MM.1S (cell line): ENCODE data around the gene JAG1.

ENCODE experiments used
- DNase-seq: peaks from one replicate; pipeline ENCODE4 v3.0.0-alpha.2; 2015
- H2AFZ ChIP-seq: fragments of 300-600 bp; sonication (generic); 2 replicates; pipeline ENCODE4 v1.6.0; 2016; ENCODE audit warnings: antibody characterized with exemption, low read length
- H3F3A ChIP-seq: fragments of 300-600 bp; sonication (generic); 2 replicates; pipeline ENCODE4 v1.6.1; 2016; ENCODE audit warnings: mild to moderate bottlenecking, antibody characterized with exemption, low read length, moderate library complexity, mixed read lengths; ENCODE audit not compliant: insufficient read depth
- H3K27ac ChIP-seq: fragments of 300-600 bp; sonication (generic); 2 replicates; pipeline ENCODE4 v1.5.1; 2016; ENCODE audit warnings: mild to moderate bottlenecking, low read length
- H3K27me3 ChIP-seq: fragments of 300-600 bp; sonication (generic); replicated peaks from 2 replicates; pipeline ENCODE4 v1.6.0; 2016; ENCODE audit warnings: low read length; ENCODE audit not compliant: insufficient read depth
- H3K36me3 ChIP-seq: fragments of 300-600 bp; sonication (generic); replicated peaks from 2 replicates; pipeline ENCODE4 v1.6.1; 2016; ENCODE audit warnings: mild to moderate bottlenecking, low read length, mixed read lengths; ENCODE audit not compliant: insufficient read depth
- H3K4me1 ChIP-seq: fragments of 300-600 bp; sonication (generic); 2 replicates; pipeline ENCODE4 v1.6.1; 2016; ENCODE audit warnings: low read length, mixed read lengths
- H3K4me2 ChIP-seq: fragments of 300-600 bp; sonication (generic); 2 replicates; pipeline ENCODE4 v1.6.0; 2016; ENCODE audit warnings: low read depth, low read length
- H3K4me3 ChIP-seq: fragments of 300-600 bp; sonication (generic); 2 replicates; pipeline ENCODE4 v1.5.1; 2016; ENCODE audit warnings: low read length, mixed read lengths
- H3K79me2 ChIP-seq: fragments of 300-600 bp; sonication (generic); 2 replicates; pipeline ENCODE4 v1.6.1; 2016; ENCODE audit warnings: mixed run types, low read length, mixed read lengths
- H3K9ac ChIP-seq: fragments of 300-600 bp; sonication (generic); 2 replicates; pipeline ENCODE4 v1.6.1; 2016; ENCODE audit warnings: low read length, mixed read lengths
- H3K9me2 ChIP-seq: fragments of 300-600 bp; sonication (generic); replicated peaks from 2 replicates; pipeline ENCODE4 v1.6.1; 2016; ENCODE audit warnings: mild to moderate bottlenecking, low read length, mixed read lengths; ENCODE audit not compliant: insufficient read depth
- H3K9me3 ChIP-seq: fragments of 300-600 bp; sonication (generic); replicated peaks from 2 replicates; pipeline ENCODE4 v1.6.1; 2016; ENCODE audit warnings: mild to moderate bottlenecking, low read length, mixed read lengths; ENCODE audit not compliant: insufficient read depth
- H4K20me1 ChIP-seq: fragments of 300-600 bp; sonication (generic); 2 replicates; pipeline ENCODE4 v1.6.1; 2016; ENCODE audit warnings: mild to moderate bottlenecking, low read length, moderate library complexity, mixed read lengths; ENCODE audit not compliant: insufficient read depth
- EZH2 ChIP-seq: fragments of 300-600 bp; sonication (generic); optimal IDR thresholded peaks from 2 replicates; pipeline ENCODE3; 2017; ENCODE audit warnings: low read depth, mild to moderate bottlenecking, antibody characterized with exemption, low read length, mixed read lengths
- EZH2phosphoT487 ChIP-seq: fragments of 300-600 bp; sonication (generic); IDR thresholded peaks from 2 replicates; pipeline ENCODE4 v1.6.1; 2018; ENCODE audit warnings: antibody characterized with exemption, low read length
- TF ChIP-seq, protein P1 (sequence below): fragments of 300-600 bp; sonication (generic); IDR thresholded peaks from 2 replicates; pipeline ENCODE4 v1.5.1; 2016; ENCODE audit warnings: antibody characterized with exemption, low read length, mixed read lengths

The JAG1 gene

DNA sequence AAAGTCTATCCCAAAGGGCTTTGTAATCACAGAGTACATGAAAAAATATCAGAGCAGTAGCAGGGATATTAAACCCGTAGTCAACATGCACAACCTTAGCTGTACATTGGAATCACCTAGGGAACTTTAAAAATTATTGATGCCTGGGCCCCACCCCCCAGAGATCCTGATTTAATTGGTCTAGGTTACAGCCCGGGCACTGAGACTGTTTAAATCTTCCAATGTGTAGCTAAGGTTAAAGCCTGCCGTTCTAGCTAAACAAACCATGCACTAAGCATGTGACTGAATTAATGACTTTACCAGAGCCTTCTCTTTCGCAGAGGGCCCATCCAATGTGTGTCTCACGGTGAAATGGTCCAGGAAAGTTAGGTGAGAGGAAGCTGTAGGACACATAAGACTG lies 14.1 kb upstream of the JAG1 start:
- no peak overlapping the region for H2AFZ ChIP-seq
- H3K9me2 ChIP-seq = no peaks in the 10 kb centered on the region
- TF ChIP-seq, protein P1, sequence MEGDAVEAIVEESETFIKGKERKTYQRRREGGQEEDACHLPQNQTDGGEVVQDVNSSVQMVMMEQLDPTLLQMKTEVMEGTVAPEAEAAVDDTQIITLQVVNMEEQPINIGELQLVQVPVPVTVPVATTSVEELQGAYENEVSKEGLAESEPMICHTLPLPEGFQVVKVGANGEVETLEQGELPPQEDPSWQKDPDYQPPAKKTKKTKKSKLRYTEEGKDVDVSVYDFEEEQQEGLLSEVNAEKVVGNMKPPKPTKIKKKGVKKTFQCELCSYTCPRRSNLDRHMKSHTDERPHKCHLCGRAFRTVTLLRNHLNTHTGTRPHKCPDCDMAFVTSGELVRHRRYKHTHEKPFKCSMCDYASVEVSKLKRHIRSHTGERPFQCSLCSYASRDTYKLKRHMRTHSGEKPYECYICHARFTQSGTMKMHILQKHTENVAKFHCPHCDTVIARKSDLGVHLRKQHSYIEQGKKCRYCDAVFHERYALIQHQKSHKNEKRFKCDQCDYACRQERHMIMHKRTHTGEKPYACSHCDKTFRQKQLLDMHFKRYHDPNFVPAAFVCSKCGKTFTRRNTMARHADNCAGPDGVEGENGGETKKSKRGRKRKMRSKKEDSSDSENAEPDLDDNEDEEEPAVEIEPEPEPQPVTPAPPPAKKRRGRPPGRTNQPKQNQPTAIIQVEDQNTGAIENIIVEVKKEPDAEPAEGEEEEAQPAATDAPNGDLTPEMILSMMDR = no peak
- no peak for TF ChIP-seq EZH2phosphoT487
- TF ChIP-seq EZH2 = no peak
- H3K4me1 ChIP-seq = no peaks in the 10 kb centered on the region
- no peak overlapping the region for H3K4me3 ChIP-seq
- H4K20me1 ChIP-seq = no peaks in the 10 kb centered on the region
- no peak for DNase-seq
- no peaks in the 10 kb centered on the region for H3K36me3 ChIP-seq
- no peaks in the 10 kb centered on the region for H3K27me3 ChIP-seq
- no peak overlapping the region for H3K9ac ChIP-seq
- H3K79me2 ChIP-seq = no peaks in the 10 kb centered on the region
- H3K27ac ChIP-seq = no peak overlapping the region
- H3K4me2 ChIP-seq = no peak overlapping the region
- no peaks in the 10 kb centered on the region for H3F3A ChIP-seq
- no peaks in the 10 kb centered on the region for H3K9me3 ChIP-seq

DNA sequence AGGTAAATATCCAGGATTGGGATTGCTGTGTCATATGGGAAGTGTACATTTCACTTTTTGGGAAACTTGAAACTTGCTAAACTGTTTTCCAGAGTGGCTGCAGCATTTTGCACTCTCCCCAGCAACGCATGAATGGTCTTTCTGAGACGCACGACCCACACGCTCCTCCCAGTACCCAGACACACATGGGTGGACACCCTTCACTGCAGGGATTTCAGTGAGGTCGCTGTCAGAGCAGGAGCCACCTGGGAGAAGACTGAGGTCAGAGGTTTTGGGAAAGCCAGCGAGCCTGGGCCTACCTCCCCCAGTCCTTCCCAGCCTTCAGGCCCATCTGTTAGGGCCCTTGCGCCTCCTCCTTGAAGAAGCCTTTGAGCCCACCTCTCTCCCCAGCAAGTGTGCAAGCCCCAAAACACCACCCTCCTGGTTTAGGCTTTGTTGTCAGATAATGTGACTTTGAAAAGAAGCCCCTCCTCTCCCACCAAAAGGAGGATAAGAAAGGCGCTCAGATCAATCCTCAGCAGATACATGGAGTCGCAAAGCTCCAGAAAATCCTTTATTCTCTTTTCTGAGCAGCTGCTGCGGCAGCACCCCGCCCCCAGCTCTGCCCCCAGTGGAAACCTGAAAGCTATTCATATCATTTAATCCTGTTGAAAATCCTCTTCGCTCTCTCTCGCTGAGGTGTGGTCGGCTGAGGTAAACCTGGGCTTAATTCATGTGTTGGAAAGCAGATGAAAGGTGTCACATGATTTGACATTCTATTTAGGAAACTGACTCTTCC lies 12.7 kb upstream of the JAG1 start:
- Histone ChIP-seq H3K4me3 (no peak overlapping the region), H3K9me2 (no peaks in the 10 kb centered on the region), H3F3A (no peaks in the 10 kb centered on the region), H3K9ac (no peak overlapping the region), H3K36me3 (no peaks in the 10 kb centered on the region), H3K27me3 (no peaks in the 10 kb centered on the region), H3K9me3 (no peaks in the 10 kb centered on the region), H2AFZ (no peak overlapping the region), H3K27ac (no peak overlapping the region), H3K4me2 (no peak overlapping the region), H4K20me1 (no peaks in the 10 kb centered on the region), H3K79me2 (no peaks in the 10 kb centered on the region), H3K4me1 (no peaks in the 10 kb centered on the region)
- DNase-seq = no peak
- TF ChIP-seq, protein P1 = no peak
- TF ChIP-seq EZH2phosphoT487 = no peak
- TF ChIP-seq EZH2 = no peak

DNA sequence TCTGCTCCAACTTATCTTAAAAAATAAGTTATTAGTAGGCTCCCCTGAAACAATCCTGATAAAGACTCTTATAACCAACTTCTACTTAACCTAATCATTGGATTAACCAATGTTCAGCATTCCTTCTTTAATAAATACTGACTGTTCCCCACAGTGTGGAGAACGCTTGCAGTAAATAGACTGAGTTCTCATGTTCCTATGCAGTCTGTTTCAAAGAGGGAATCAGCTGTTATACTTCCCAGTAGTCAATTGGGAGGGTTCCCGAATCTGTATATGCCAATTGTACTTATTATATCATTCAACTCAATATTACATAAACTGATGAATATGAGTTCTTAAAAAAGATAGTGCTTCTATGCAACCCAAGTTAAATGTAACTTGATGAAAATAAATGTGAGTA lies 9.7 kb upstream of the JAG1 start:
- Histone ChIP-seq H4K20me1 (no peaks in the 10 kb centered on the region), H3K4me3 (no peak overlapping the region), H3K4me2 (no peak overlapping the region), H3F3A (no peaks in the 10 kb centered on the region), H2AFZ (no peak overlapping the region), H3K4me1 (no peaks in the 10 kb centered on the region), H3K27ac (no peak overlapping the region), H3K27me3 (no peaks in the 10 kb centered on the region), H3K9me2 (no peaks in the 10 kb centered on the region), H3K9ac (no peak overlapping the region), H3K79me2 (no peaks in the 10 kb centered on the region), H3K9me3 (no peaks in the 10 kb centered on the region), H3K36me3 (no peaks in the 10 kb centered on the region)
- no peak for DNase-seq
- TF ChIP-seq EZH2phosphoT487 (no peak), EZH2 (no peak)
- TF ChIP-seq, protein P1 = no peak
